IMR-90 (cell line): ENCODE data around the gene IL4R. TPM values are rescaled to one million over a fixed set of nuclear protein-coding genes. Genes with fewer than 3 reads are reported as not detected.

ENCODE experiments used
- ATAC-seq: fragments of 200-7000 bp; cut with Tn5 transposase; 2 replicates; pipeline ENCODE4 v1.9.1; 2020; ENCODE audit warnings: low read depth, mild to moderate bottlenecking, moderate library complexity
- BruUV-seq: library from RNA; stranded (reverse); fragments of 400-500 nt; replicated peaks from 2 replicates; lab custom pipeline; 2021; lab: Mats Ljungman, UMichigan
- CTCF ChIA-PET: fragments of 300-600 bp; formaldehyde crosslinking; extraction: SDS; loops from one replicate; lab custom pipeline; 2021; ENCODE audit warnings: antibody characterized with exemption; lab: Yijun Ruan, JAX
- POLR2A ChIA-PET: fragments of 300-600 bp; sonication (Branson Sonifier 250); formaldehyde crosslinking; loops from one replicate; lab custom pipeline; 2022; ENCODE audit warnings: antibody characterized with exemption; ENCODE audit not compliant: unreplicated experiment; lab: Charles Lee
- DNase-seq: peaks from one replicate; pipeline ENCODE4 v3.0.0; 2013
- H2AFZ ChIP-seq: replicated peaks from 2 replicates; pipeline ENCODE3; 2013; ENCODE audit warnings: low read length, mild to moderate bottlenecking; ENCODE audit not compliant: poor library complexity
- H2AK5ac ChIP-seq: 2 replicates; pipeline ENCODE4 v1.6.1; 2013; ENCODE audit warnings: low read depth, low read length, inconsistent platforms
- H2AK9ac ChIP-seq: replicated peaks from 2 replicates; pipeline ENCODE3; 2013; ENCODE audit warnings: mild to moderate bottlenecking, low read depth, low read length, moderate library complexity; ENCODE audit not compliant: poor library complexity
- H2BK120ac ChIP-seq: 2 replicates; pipeline ENCODE4 v1.6.1; 2013; ENCODE audit warnings: low read depth, low read length, inconsistent platforms
- H2BK15ac ChIP-seq: 3 replicates; pipeline ENCODE4 v1.6.1; 2013; ENCODE audit warnings: low read depth, low read length, inconsistent platforms
- H2BK20ac ChIP-seq: 2 replicates; pipeline ENCODE4 v1.6.1; 2013; ENCODE audit warnings: low read depth, mild to moderate bottlenecking, inconsistent platforms, low read length, moderate library complexity
- H2BK5ac ChIP-seq: 2 replicates; pipeline ENCODE4 v1.6.1; 2013; ENCODE audit warnings: mild to moderate bottlenecking, low read depth, low read length, inconsistent platforms; ENCODE audit not compliant: poor library complexity, severe bottlenecking
- H3K14ac ChIP-seq: replicated peaks from 2 replicates; pipeline ENCODE4 v1.6.1; 2013; ENCODE audit warnings: low read depth, low read length, inconsistent platforms
- H3K18ac ChIP-seq: 2 replicates; pipeline ENCODE4 v1.6.1; 2013; ENCODE audit warnings: low read depth, low read length, control low read depth
- H3K23ac ChIP-seq: 2 replicates; pipeline ENCODE4 v1.6.1; 2013; ENCODE audit warnings: low read depth, low read length, inconsistent platforms
- H3K27ac ChIP-seq: 2 replicates; pipeline ENCODE4 v1.5.1; 2013; ENCODE audit warnings: mild to moderate bottlenecking, control low read depth, low read length; ENCODE audit not compliant: insufficient read depth
- H3K27me3 ChIP-seq: 2 replicates; pipeline ENCODE4 v1.6.1; 2013; ENCODE audit warnings: low read length; ENCODE audit not compliant: control insufficient read depth, insufficient read depth
- H3K36me3 ChIP-seq: 2 replicates; pipeline ENCODE4 v1.6.1; 2013; ENCODE audit warnings: low read length, mixed read lengths; ENCODE audit not compliant: control insufficient read depth, insufficient read depth
- H3K4ac ChIP-seq: 2 replicates; pipeline ENCODE4 v1.6.1; 2013; ENCODE audit warnings: low read depth, low read length, inconsistent platforms
- H3K4me1 ChIP-seq: 2 replicates; pipeline ENCODE4 v1.6.1; 2013; ENCODE audit warnings: low read length, mixed read lengths; ENCODE audit not compliant: control insufficient read depth, insufficient read depth
- H3K4me2 ChIP-seq: 2 replicates; pipeline ENCODE4 v1.6.1; 2013; ENCODE audit warnings: low read depth, mild to moderate bottlenecking, control low read depth, low read length, moderate library complexity
- H3K4me3 ChIP-seq: 2 replicates; pipeline ENCODE4 v1.5.1; 2013; ENCODE audit warnings: low read depth, mild to moderate bottlenecking, control low read depth, low read length, moderate library complexity; ENCODE audit not compliant: insufficient read depth
- H3K56ac ChIP-seq: 2 replicates; pipeline ENCODE4 v1.6.1; 2013; ENCODE audit warnings: low read length, inconsistent platforms; ENCODE audit not compliant: insufficient read depth; ENCODE audit errors: extremely low read depth
- H3K79me1 ChIP-seq, 2 experiments: 2 replicates each; pipeline ENCODE4 v1.6.1; 2013; ENCODE audit warnings: low read length in 2 of 2, inconsistent platforms in 1 of 2, low read depth in 1 of 2
- H3K9ac ChIP-seq: 2 replicates; pipeline ENCODE4 v1.6.1; 2013; ENCODE audit warnings: low read depth, low read length, control low read depth
- H3K9me1 ChIP-seq: 2 replicates; pipeline ENCODE4 v1.6.1; 2013; ENCODE audit warnings: low read length, inconsistent platforms; ENCODE audit not compliant: insufficient read depth
- H3K9me3 ChIP-seq: 2 replicates; pipeline ENCODE4 v1.6.1; 2013; ENCODE audit warnings: low read length; ENCODE audit not compliant: control insufficient read depth, insufficient read depth
- H4K20me1 ChIP-seq: 2 replicates; pipeline ENCODE4 v1.6.1; 2013; ENCODE audit warnings: low read length, inconsistent platforms; ENCODE audit not compliant: insufficient read depth
- H4K5ac ChIP-seq: 2 replicates; pipeline ENCODE4 v1.6.1; 2013; ENCODE audit warnings: mild to moderate bottlenecking, low read depth, low read length, control low read depth
- H4K8ac ChIP-seq, 2 experiments: 2 replicates each; pipeline ENCODE4 v1.6.1; 2013; ENCODE audit warnings: low read depth in 2 of 2, low read length in 2 of 2, control low read depth in 1 of 2, inconsistent platforms in 1 of 2
- H4K91ac ChIP-seq: 2 replicates; pipeline ENCODE4 v1.6.1; 2013; ENCODE audit warnings: low read depth, low read length, inconsistent platforms; ENCODE audit not compliant: insufficient read depth
- CEBPB ChIP-seq: IDR thresholded peaks from 2 replicates; pipeline ENCODE4 v1.6.1; 2012; ENCODE audit warnings: low read depth, low read length, improper control_type of control experiment
- MAFK ChIP-seq: IDR thresholded peaks from 2 replicates; pipeline ENCODE4 v1.6.1; 2012; ENCODE audit warnings: low read depth, low read length, improper control_type of control experiment
- MXI1 ChIP-seq: IDR thresholded peaks from 2 replicates; pipeline ENCODE4 v1.6.1; 2012; ENCODE audit warnings: low read depth, mild to moderate bottlenecking, low read length, moderate library complexity, borderline replicate concordance
- NFE2L2 ChIP-seq: fragments of 150-350 bp; IDR thresholded peaks from 2 replicates; pipeline ENCODE4 v1.6.1; 2016; ENCODE audit warnings: low read depth, mild to moderate bottlenecking, low read length
- RCOR1 ChIP-seq: IDR thresholded peaks from 2 replicates; pipeline ENCODE4 v1.6.1; 2012; ENCODE audit warnings: mild to moderate bottlenecking, low read length, improper control_type of control experiment; ENCODE audit not compliant: insufficient replicate concordance
- SMC3 ChIP-seq: fragments of 150-350 bp; IDR thresholded peaks from 2 replicates; pipeline ENCODE4 v1.6.1; 2016; ENCODE audit warnings: low read depth, mild to moderate bottlenecking, antibody characterized with exemption, low read length, moderate library complexity
- WGBS, 2 experiments: methylation state at CpG; one replicate each; pipeline versions ENCODE4 v1.1.5 to v1.1.7; 2013; ENCODE audit warnings: missing lambda C conversion rate in 2 of 2; ENCODE audit not compliant: insufficient read length in 1 of 2; ENCODE audit errors: extremely low coverage in 2 of 2; 5-methylcytosine and 5-hydroxymethylcytosine counted together
- dilution Hi-C: fragments of 300-500 bp; cut with HindIII; formaldehyde crosslinking; loops from one replicate; pipeline ENCODE4 v1.14.3; 2018; ENCODE audit warnings: low sequenced_read_pairs; ENCODE audit not compliant: unreplicated experiment
- in situ Hi-C: fragments of 300-500 bp; cut with MboI; formaldehyde crosslinking; loops from 3 replicates; pipeline ENCODE4 v1.14.3; 2019; ENCODE audit warnings: low sequenced_read_pairs, inconsistent platforms, mixed read lengths
- intact Hi-C: fragments of 100-400 bp; cut with micrococcal nuclease; formaldehyde crosslinking; loops from 2 replicates; pipeline ENCODE4 v1.10.0; 2022
- polyA plus RNA-seq, 3 experiments: library from polyadenylated mRNA; depleted of rRNA; stranded (reverse); fragments of >200 nt; gene quantifications; 2 replicates each; pipeline ENCODE4 v1.2.3, GENCODE V29; 2012; ENCODE audit warnings: low replicate concordance in 1 of 3
- total RNA-seq: library from RNA; depleted of rRNA; stranded (reverse); fragments of >200 nt; gene quantifications from 2 replicates; pipeline ENCODE4 v1.2.3, GENCODE V29; 2012
- TF ChIP-seq, protein P1 (sequence below): fragments of 150-350 bp; IDR thresholded peaks from 2 replicates; pipeline ENCODE4 v1.6.1; 2016; ENCODE audit warnings: low read depth, mild to moderate bottlenecking, low read length, moderate library complexity, borderline replicate concordance

IL4R gene
- total and polyA plus RNA-seq, 2 of the 4 experiments (the other 2 are of a cell fraction): 6.3 to 18.7 TPM

DNA sequence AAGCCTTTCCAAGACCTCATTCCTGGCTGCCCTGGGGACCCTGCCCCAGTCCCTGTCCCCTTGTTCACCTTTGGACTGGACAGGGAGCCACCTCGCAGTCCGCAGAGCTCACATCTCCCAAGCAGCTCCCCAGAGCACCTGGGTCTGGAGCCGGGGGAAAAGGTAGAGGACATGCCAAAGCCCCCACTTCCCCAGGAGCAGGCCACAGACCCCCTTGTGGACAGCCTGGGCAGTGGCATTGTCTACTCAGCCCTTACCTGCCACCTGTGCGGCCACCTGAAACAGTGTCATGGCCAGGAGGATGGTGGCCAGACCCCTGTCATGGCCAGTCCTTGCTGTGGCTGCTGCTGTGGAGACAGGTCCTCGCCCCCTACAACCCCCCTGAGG lies 49.5 kb downstream of the IL4R start:
- dilution Hi-C loops (no loop called here), intact Hi-C loops (no loop called here), in situ Hi-C loops (no loop called here)
- H3K27me3 ChIP-seq: no peaks in the 10 kb centered on the region
- ChIA-PET CTCF (no interaction called here), POLR2A (no interaction called here)
- H3K4ac ChIP-seq: no peak overlapping the region
- no peak overlapping the region for H2BK5ac ChIP-seq
- H4K91ac ChIP-seq: no peak overlapping the region
- 100% methylated on average over 1 of the region's 5 CpGs; no CpG with 5 or more reads in 1 of the 2 experiments for WGBS, 2 experiments
- H2AK5ac ChIP-seq: no peak overlapping the region
- H3K4me3 ChIP-seq: no peak overlapping the region
- no peak overlapping the region for H2BK15ac ChIP-seq
- no peak overlapping the region for H3K23ac ChIP-seq
- DNase-seq (no peak), ATAC-seq (no peak)
- no peak overlapping the region for H4K8ac ChIP-seq
- BruUV-seq: no TSS peak
- no peak overlapping the region for H4K5ac ChIP-seq
- H2AFZ ChIP-seq: no peak overlapping the region
- H3K36me3 ChIP-seq: peaks cover 53% of the 10 kb centered on the region
- H3K27ac ChIP-seq: no peak overlapping the region
- no peak overlapping the region for H3K14ac ChIP-seq
- H3K56ac ChIP-seq: no peak overlapping the region
- H3K4me1 ChIP-seq: peaks cover 9% of the 10 kb centered on the region
- H3K4me2 ChIP-seq: no peak overlapping the region
- H3K9me1 ChIP-seq: peaks cover 9% of the 10 kb centered on the region; the same call in 1 of the 2 replicates
- peaks cover 3 to 22% of the 10 kb centered on the region in 2 experiments; a peak in 3 of 4 replicates for H3K79me1 ChIP-seq
- H4K20me1 ChIP-seq: no peaks in the 10 kb centered on the region
- H2BK120ac ChIP-seq: no peak overlapping the region
- TF ChIP-seq MAFK (no peak), RCOR1 (no peak), SMC3 (no peak), CEBPB (no peak), MXI1 (no peak), NFE2L2 (no peak)
- TF ChIP-seq, protein P1, sequence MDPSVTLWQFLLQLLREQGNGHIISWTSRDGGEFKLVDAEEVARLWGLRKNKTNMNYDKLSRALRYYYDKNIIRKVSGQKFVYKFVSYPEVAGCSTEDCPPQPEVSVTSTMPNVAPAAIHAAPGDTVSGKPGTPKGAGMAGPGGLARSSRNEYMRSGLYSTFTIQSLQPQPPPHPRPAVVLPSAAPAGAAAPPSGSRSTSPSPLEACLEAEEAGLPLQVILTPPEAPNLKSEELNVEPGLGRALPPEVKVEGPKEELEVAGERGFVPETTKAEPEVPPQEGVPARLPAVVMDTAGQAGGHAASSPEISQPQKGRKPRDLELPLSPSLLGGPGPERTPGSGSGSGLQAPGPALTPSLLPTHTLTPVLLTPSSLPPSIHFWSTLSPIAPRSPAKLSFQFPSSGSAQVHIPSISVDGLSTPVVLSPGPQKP: no peak
- H2BK20ac ChIP-seq: no peak overlapping the region
- no peak overlapping the region for H2AK9ac ChIP-seq
- H3K9ac ChIP-seq: no peak overlapping the region
- no peak overlapping the region for H3K18ac ChIP-seq
- peaks cover 4% of the 10 kb centered on the region for H3K9me3 ChIP-seq
